ENCODE measurements around the gene THADA. TPM values are rescaled to one million over a fixed set of nuclear protein-coding genes. Genes with fewer than 3 reads are reported as not detected.

The THADA gene
- total RNA-seq, 1 experiment from 2014 or later = 20.1 TPM

DNA sequence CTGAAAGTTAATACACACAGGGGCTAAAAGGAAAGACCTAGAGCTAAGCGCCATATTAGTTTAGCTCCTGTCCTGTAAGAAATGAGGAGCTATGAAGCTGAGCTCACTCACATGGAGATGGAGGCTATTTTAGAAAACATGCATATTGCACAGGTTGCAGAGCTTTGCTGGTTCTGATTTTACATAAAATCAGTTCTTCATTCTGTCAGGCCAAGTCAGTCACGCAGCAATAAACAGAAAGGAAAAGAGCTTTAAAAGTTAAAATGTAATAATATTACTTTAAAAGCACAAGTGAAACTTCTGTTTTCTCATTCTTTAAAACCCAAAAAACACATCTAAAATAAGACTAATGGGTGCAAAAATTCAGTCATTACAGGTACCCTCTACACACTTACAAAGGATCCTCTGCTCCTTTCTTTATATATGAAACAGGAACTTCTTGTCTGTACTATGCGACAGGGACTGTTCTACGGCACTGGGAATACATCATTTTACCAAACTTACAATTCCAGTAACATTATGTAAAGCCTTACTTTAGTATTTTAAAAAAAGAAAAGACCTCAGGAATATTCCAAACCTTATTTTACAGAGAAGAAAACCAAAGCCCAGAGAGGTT is 113.8 kb downstream of the THADA start:
- H2BK15ac ChIP-seq (ENCODE audit: low read depth, low read length) = no peak overlapping the region
- no peaks in the 10 kb centered on the region for H3K79me2 ChIP-seq (ENCODE audit: insufficient read depth, low read length)
- no peak overlapping the region for H3K9ac ChIP-seq (ENCODE audit: extremely low read depth, insufficient read length, low read length)
- Mint-ChIP-seq H3K4me1 (peaks cover 2 to 6% of the 10 kb centered on the region in 2 experiments; a peak in 3 of 4 replicates), H3K27ac (no peak overlapping the region; a peak in 1 of 7 replicates), H3K9me3 (no peaks in the 10 kb centered on the region), H3K36me3 (ENCODE audit: insufficient read depth in 1 of 3, low read depth in 3 of 3) (no peaks in the 10 kb centered on the region), H3K27me3 (ENCODE audit: low read depth) (no peaks in the 10 kb centered on the region), H3K4me3 (no peak overlapping the region)
- H3K4ac ChIP-seq (ENCODE audit: low read depth, low read length) = no peak overlapping the region
- H3K56ac ChIP-seq (ENCODE audit: insufficient read length, low read depth, low read length) = no peak overlapping the region
- H2BK120ac ChIP-seq (ENCODE audit: low read depth, low read length, poor library complexity, severe bottlenecking) = no peak overlapping the region
- no peak overlapping the region for H3K4me2 ChIP-seq (ENCODE audit: insufficient read depth, insufficient read length, low read length)
- no peak overlapping the region for H2AK5ac ChIP-seq (ENCODE audit: insufficient read length, low read length)
- H3K27me3 ChIP-seq (ENCODE audit: insufficient read depth, low read length) = no peaks in the 10 kb centered on the region
- no peak overlapping the region for H3K23ac ChIP-seq (ENCODE audit: insufficient read length, low read depth, low read length)
- H4K20me1 ChIP-seq (ENCODE audit: control insufficient read depth, insufficient read depth, insufficient read length) = no peaks in the 10 kb centered on the region
- H3K9me3 ChIP-seq (ENCODE audit: control insufficient read depth, low read depth, low read length) = no peaks in the 10 kb centered on the region
- no peak overlapping the region for H4K91ac ChIP-seq (ENCODE audit: insufficient read length, low read depth, low read length)
- no peaks in the 10 kb centered on the region for H3K23me2 ChIP-seq (ENCODE audit: insufficient read length, low read depth, low read length, poor library complexity, severe bottlenecking)
- TF ChIP-seq, protein P1, sequence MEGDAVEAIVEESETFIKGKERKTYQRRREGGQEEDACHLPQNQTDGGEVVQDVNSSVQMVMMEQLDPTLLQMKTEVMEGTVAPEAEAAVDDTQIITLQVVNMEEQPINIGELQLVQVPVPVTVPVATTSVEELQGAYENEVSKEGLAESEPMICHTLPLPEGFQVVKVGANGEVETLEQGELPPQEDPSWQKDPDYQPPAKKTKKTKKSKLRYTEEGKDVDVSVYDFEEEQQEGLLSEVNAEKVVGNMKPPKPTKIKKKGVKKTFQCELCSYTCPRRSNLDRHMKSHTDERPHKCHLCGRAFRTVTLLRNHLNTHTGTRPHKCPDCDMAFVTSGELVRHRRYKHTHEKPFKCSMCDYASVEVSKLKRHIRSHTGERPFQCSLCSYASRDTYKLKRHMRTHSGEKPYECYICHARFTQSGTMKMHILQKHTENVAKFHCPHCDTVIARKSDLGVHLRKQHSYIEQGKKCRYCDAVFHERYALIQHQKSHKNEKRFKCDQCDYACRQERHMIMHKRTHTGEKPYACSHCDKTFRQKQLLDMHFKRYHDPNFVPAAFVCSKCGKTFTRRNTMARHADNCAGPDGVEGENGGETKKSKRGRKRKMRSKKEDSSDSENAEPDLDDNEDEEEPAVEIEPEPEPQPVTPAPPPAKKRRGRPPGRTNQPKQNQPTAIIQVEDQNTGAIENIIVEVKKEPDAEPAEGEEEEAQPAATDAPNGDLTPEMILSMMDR (conservative IDR thresholded peaks at IDR 0.05) = no peak
- no peak overlapping the region for H3K14ac ChIP-seq (ENCODE audit: insufficient read depth, low read length)
- H4K5ac ChIP-seq (ENCODE audit: insufficient read length, low read depth, low read length) = no peak overlapping the region
- no peak overlapping the region for H3K18ac ChIP-seq (ENCODE audit: insufficient read length, low read depth, low read length)
- H2BK5ac ChIP-seq (ENCODE audit: insufficient read length, low read length) = no peak overlapping the region
- H2BK12ac ChIP-seq (ENCODE audit: insufficient read length, low read depth, low read length) = no peak overlapping the region
- no peaks in the 10 kb centered on the region for H3K79me1 ChIP-seq (ENCODE audit: insufficient read depth, low read depth, low read length, poor library complexity, severe bottlenecking)
- no peak for DNase-seq
- no peak overlapping the region for H3T11ph ChIP-seq (ENCODE audit: low read length)
- no peak overlapping the region for H3K27ac ChIP-seq (ENCODE audit: insufficient read length, low read depth, low read length)
- no peak overlapping the region for H2AFZ ChIP-seq (ENCODE audit: low read length)
- WGBS (ENCODE audit: extremely low coverage, insufficient read length, low lambda C conversion rate) = no CpG with 5 or more reads among the region's 4 CpGs
- no peaks in the 10 kb centered on the region for H3K4me1 ChIP-seq (ENCODE audit: insufficient read depth, low read length)
- no peak overlapping the region for H2BK20ac ChIP-seq (ENCODE audit: low read depth, low read length, poor library complexity, severe bottlenecking)
- H4K8ac ChIP-seq (replicated peaks; ENCODE audit: insufficient read length, low read depth, low read length) = no peak overlapping the region

All from H9 (cell line).